ENCODE data around the gene PGLYRP3.

GRCh38 chr1:153313288-153313687, 536 bp upstream of the PGLYRP3 start:
- TF ChIP-seq CTCF (IDR thresholded peaks at IDR 0.05; ENCODE audit: low read depth, low read length) = no peak
- TF ChIP-seq MAX (IDR thresholded peaks at IDR 0.05; ENCODE audit: low read depth, low read length) = no peak
